ENCODE measurements around the gene CLCA2. TPM values are rescaled to one million over a fixed set of nuclear protein-coding genes. Genes with fewer than 3 reads are reported as not detected.

CLCA2 gene
- total RNA-seq, 1 donor from 2014 or later, result not detected

DNA sequence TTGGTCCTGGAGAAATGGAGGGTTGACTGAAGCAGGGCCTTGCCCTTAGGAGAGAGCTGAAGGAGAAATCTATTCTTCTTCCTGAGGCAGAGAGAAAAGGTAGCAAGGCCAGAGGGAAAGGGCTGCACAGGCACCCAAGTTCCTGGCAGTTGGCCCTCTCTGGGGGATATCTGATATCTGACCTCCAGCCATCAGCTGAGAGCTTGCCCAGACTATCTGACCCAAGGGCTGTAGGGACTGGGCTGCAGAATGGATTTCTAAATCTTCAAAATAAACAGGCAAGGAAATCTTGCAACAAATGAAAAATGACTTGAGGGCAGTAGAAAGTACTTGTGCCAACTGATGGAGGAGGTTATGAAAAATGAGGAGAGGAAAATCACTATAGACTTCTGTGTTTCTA lies 498 bp upstream of the CLCA2 start:
- Mint-ChIP-seq H3K9me3 (no peaks in the 10 kb centered on the region), H3K4me1 (peaks cover 7% of the 10 kb centered on the region), H3K27me3 (peaks cover 3% of the 10 kb centered on the region), H3K36me3 (ENCODE audit: low read depth) (no peaks in the 10 kb centered on the region), H3K27ac (no peak overlapping the region), H3K4me3 (no peak overlapping the region)
- DNase-seq (no peak), ATAC-seq (ENCODE audit: low read depth) (no peak)
- POLR2A ChIA-PET, result no interaction called here
- TF ChIP-seq CTCF (IDR thresholded peaks at IDR 0.05), result no peak
- intact Hi-C loops (cut with micrococcal nuclease), result no loop called here
- CTCF ChIA-PET, result interaction anchor here (0.9 kb wide), 1 partner anchor 50 kb away, joined by 4 read pairs; no protein-coding TSS in a partner anchor

DNA sequence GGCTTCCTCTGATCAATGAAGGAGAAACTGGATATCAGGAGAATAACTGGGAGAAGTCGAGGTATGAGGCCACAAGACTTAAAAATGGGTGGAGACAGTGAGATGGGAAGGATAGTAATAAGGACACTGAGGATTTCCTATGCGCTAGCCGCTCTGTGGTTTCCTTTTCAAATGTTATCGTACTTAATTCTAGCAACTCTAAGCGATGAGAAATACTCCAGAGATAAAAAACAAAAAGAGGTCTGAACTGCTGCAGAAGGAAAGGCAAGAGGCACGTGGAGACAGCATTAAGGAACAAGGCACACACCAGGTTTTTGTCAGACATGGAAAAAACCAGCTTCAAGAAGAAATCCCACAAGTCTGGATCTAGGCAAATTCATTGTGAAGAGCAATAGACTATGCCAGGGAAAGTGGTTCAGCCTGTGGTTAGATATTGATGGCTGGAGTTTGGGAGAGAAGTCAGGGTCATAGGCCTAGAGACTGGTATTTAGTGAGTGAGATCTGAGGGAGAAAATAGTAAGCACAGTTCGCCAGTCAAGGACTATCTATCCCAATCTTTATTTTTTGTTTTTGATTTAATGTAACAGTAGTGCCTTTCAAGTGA lies 5.3 kb downstream of the CLCA2 start:
- no peak overlapping the region for H3K4me3 Mint-ChIP-seq
- H3K27me3 Mint-ChIP-seq, result peaks cover 2% of the 10 kb centered on the region
- H3K27ac Mint-ChIP-seq, result no peak overlapping the region
- intact Hi-C loops (cut with micrococcal nuclease), result no loop called here
- TF ChIP-seq CTCF (IDR thresholded peaks at IDR 0.05), result no peak
- CTCF ChIA-PET, result no interaction called here
- no peaks in the 10 kb centered on the region for H3K4me1 Mint-ChIP-seq
- no peaks in the 10 kb centered on the region for H3K9me3 Mint-ChIP-seq
- H3K36me3 Mint-ChIP-seq (ENCODE audit: low read depth), result no peaks in the 10 kb centered on the region
- no peak for ATAC-seq (ENCODE audit: low read depth)
- POLR2A ChIA-PET, result no interaction called here
- no peak for DNase-seq

DNA sequence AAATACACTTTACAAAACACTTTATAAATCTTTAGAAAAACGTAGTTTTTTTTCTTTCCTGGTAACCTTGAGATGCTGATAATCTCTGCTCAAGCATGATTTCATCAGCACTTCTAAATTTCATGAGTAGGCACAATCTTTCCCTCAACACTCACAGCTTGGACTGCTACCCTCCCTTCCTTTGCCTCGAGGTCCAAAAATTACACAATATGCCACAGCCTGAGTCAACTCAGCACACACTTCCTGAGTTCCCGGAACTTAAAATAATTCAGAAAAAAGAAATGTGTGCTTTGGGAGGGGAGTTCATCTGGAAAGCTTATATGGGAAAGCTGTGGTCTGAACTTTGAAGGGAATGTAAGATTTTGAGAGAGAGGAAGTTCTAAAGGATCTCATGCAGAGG lies 5.9 kb downstream of the CLCA2 start:
- ChIA-PET POLR2A (no interaction called here), CTCF (no interaction called here)
- no peak for TF ChIP-seq CTCF (IDR thresholded peaks at IDR 0.05)
- intact Hi-C loops (cut with micrococcal nuclease), result no loop called here
- Mint-ChIP-seq H3K4me1 (no peaks in the 10 kb centered on the region), H3K27ac (no peak overlapping the region), H3K27me3 (peaks cover 2% of the 10 kb centered on the region), H3K36me3 (ENCODE audit: low read depth) (no peaks in the 10 kb centered on the region), H3K4me3 (no peak overlapping the region), H3K9me3 (no peaks in the 10 kb centered on the region)
- no peak for DNase-seq
- ATAC-seq (ENCODE audit: low read depth), result no peak

GRCh38 chr1:86430376-86430775 lies 6.4 kb downstream of the CLCA2 start:
- TF ChIP-seq CTCF (IDR thresholded peaks at IDR 0.05), result no peak
- no peaks in the 10 kb centered on the region for H3K4me1 Mint-ChIP-seq
- POLR2A ChIA-PET, result no interaction called here

GRCh38 chr1:86434059-86434458 lies 10.1 kb downstream of the CLCA2 start:
- Mint-ChIP-seq H3K27ac (no peak overlapping the region), H3K4me1 (no peaks in the 10 kb centered on the region), H3K27me3 (peaks cover 4% of the 10 kb centered on the region), H3K9me3 (no peaks in the 10 kb centered on the region), H3K4me3 (no peak overlapping the region), H3K36me3 (ENCODE audit: low read depth) (no peaks in the 10 kb centered on the region)
- DNase-seq (no peak), ATAC-seq (ENCODE audit: low read depth) (no peak)
- ChIA-PET CTCF (no interaction called here), POLR2A (no interaction called here)
- TF ChIP-seq CTCF (IDR thresholded peaks at IDR 0.05), result no peak
- intact Hi-C loops (cut with micrococcal nuclease), result no loop called here

More at GRCh38 chr1:86430376-86430775, 6.4 kb downstream of the CLCA2 start:
- H3K4me3 Mint-ChIP-seq, result no peak overlapping the region
- H3K27me3 Mint-ChIP-seq, result peaks cover 2% of the 10 kb centered on the region
- H3K36me3 Mint-ChIP-seq (ENCODE audit: low read depth), result no peaks in the 10 kb centered on the region
- H3K27ac Mint-ChIP-seq, result no peak overlapping the region
- no peaks in the 10 kb centered on the region for H3K9me3 Mint-ChIP-seq
- intact Hi-C loops (cut with micrococcal nuclease), result no loop called here
- ATAC-seq (ENCODE audit: low read depth), result no peak
- CTCF ChIA-PET, result interaction anchor here (0.6 kb wide), 1 partner anchor 54 kb away, joined by 4 read pairs; no protein-coding TSS in a partner anchor
- no peak for DNase-seq
